PFSK-1 (cell line): Measurements from ENCODE around the gene KSR2.

Source experiments
- POLR2AphosphoS5 ChIP-seq: IDR thresholded peaks from 2 replicates; pipeline ENCODE4 v1.6.1; 2012; ENCODE audit warnings: low read depth, mild to moderate bottlenecking, control low read depth, low read length, moderate library complexity
- REST ChIP-seq, 2 experiments: IDR thresholded peaks; 2 replicates each; pipeline versions ENCODE4 v1.6.1 to v1.8.0; 2011 to 2012; ENCODE audit warnings: low read depth in 2 of 2, low read length in 2 of 2, control low read depth in 1 of 2, inconsistent platforms in 1 of 2, mild to moderate bottlenecking in 1 of 2, moderate library complexity in 1 of 2; ENCODE audit not compliant: insufficient read depth in 1 of 2
- SIN3A ChIP-seq: IDR thresholded peaks from 2 replicates; pipeline ENCODE4 v1.6.1; 2012; ENCODE audit warnings: mild to moderate bottlenecking, low read length, moderate library complexity, borderline replicate concordance; ENCODE audit not compliant: insufficient read depth
- TAF1 ChIP-seq: IDR thresholded peaks from 2 replicates; pipeline ENCODE4 v1.6.1; 2012; ENCODE audit warnings: low read length, control low read depth, borderline replicate concordance; ENCODE audit not compliant: insufficient read depth

- TF ChIP-seq POLR2AphosphoS5 (no peak), REST (IDR thresholded peaks at IDR 0.05; ENCODE audit: insufficient read depth in 1 of 2, low read depth in 2 of 2, low read length in 2 of 2) (no peak), TAF1 (no peak), SIN3A (no peak)
Observed at GRCh38 chr12:117778656-117779055, 190.1 kb downstream of the KSR2 start.
